Stimulated activated naive CD8-positive, alpha-beta T cell treated with anti-CD3 and anti-CD28 coated beads, Interleukin-15, amount 100 ng/mL, for 72 hours (primary cell): ENCODE measurements around the gene POLQ.

Source experiments
- ATAC-seq: fragments of 150-1000 bp; cut with Tn5 transposase; 2 replicates; pipeline ENCODE4 v1.10.0; 2021; ENCODE audit warnings: mild to moderate bottlenecking, moderate library complexity
- DNase-seq, 2 donors: peaks; one replicate each; pipeline ENCODE4 v3.0.0; 2021 to 2022
- H3K27ac Mint-ChIP-seq, 2 donors: one replicate each; pipeline ENCODE4 v1.8.0; 2022; ENCODE audit warnings: mild to moderate bottlenecking in 2 of 2, mixed read lengths in 2 of 2, moderate library complexity in 2 of 2
- H3K27me3 Mint-ChIP-seq: one replicate; pipeline ENCODE4 v1.8.0; 2022; ENCODE audit warnings: mixed read lengths
- H3K4me1 Mint-ChIP-seq: one replicate; pipeline ENCODE4 v1.8.0; 2022; ENCODE audit warnings: mild to moderate bottlenecking, mixed read lengths
- H3K4me3 Mint-ChIP-seq, 2 donors: one replicate each; pipeline ENCODE4 v1.8.0; 2022; ENCODE audit warnings: mild to moderate bottlenecking in 2 of 2, mixed read lengths in 2 of 2, moderate library complexity in 1 of 2
- H3K9me3 Mint-ChIP-seq, 2 donors: one replicate each; pipeline ENCODE4 v1.8.0; 2022; ENCODE audit warnings: mixed read lengths in 2 of 2

Gene POLQ

GRCh38 chr3:121531269-121531668 is 14.5 kb downstream of the POLQ start:
- no peak overlapping the region for H3K27ac Mint-ChIP-seq
- no peaks in the 10 kb centered on the region for H3K27me3 Mint-ChIP-seq
- H3K9me3 Mint-ChIP-seq: no peaks in the 10 kb centered on the region
- H3K4me3 Mint-ChIP-seq: no peak overlapping the region
- DNase-seq (no peak), ATAC-seq (no peak)
- H3K4me1 Mint-ChIP-seq: no peaks in the 10 kb centered on the region

GRCh38 chr3:121529308-121529707 is 16.5 kb downstream of the POLQ start:
- Mint-ChIP-seq H3K9me3 (no peaks in the 10 kb centered on the region), H3K4me3 (no peak overlapping the region), H3K27ac (peak overlapping the region in 1 of 2 donors; percentile 44), H3K4me1 (no peaks in the 10 kb centered on the region), H3K27me3 (no peaks in the 10 kb centered on the region)
- DNase-seq (no peak), ATAC-seq (no peak)

- Mint-ChIP-seq H3K9me3 (peaks cover 7 to 10% of the 10 kb centered on the region in 2 donors), H3K27ac (no peak overlapping the region), H3K27me3 (no peaks in the 10 kb centered on the region), H3K4me3 (no peak overlapping the region), H3K4me1 (no peaks in the 10 kb centered on the region)
- ATAC-seq (no peak), DNase-seq (no peak)
Measured at GRCh38 chr3:121520510-121520909, 25.3 kb downstream of the POLQ start.

- H3K9me3 Mint-ChIP-seq: peaks cover 8 to 10% of the 10 kb centered on the region in 2 donors
- no peak for DNase-seq
- no peak for ATAC-seq
- H3K27ac Mint-ChIP-seq: no peak overlapping the region
- no peaks in the 10 kb centered on the region for H3K4me1 Mint-ChIP-seq
- H3K27me3 Mint-ChIP-seq: no peaks in the 10 kb centered on the region
- no peak overlapping the region for H3K4me3 Mint-ChIP-seq
Measured at GRCh38 chr3:121517953-121518655, 27.7 kb downstream of the POLQ start.

GRCh38 chr3:121515862-121516261 is 29.9 kb downstream of the POLQ start:
- Mint-ChIP-seq H3K27me3 (no peaks in the 10 kb centered on the region), H3K9me3 (peaks cover 8 to 10% of the 10 kb centered on the region in 2 donors), H3K27ac (no peak overlapping the region), H3K4me3 (no peak overlapping the region), H3K4me1 (no peaks in the 10 kb centered on the region)
- ATAC-seq (no peak), DNase-seq (no peak)

- DNase-seq (no peak), ATAC-seq (no peak)
- H3K4me1 Mint-ChIP-seq: no peaks in the 10 kb centered on the region
- no peaks in the 10 kb centered on the region for H3K27me3 Mint-ChIP-seq
- H3K9me3 Mint-ChIP-seq: peaks cover 8 to 10% of the 10 kb centered on the region in 2 donors
- H3K4me3 Mint-ChIP-seq: no peak overlapping the region
- no peak overlapping the region for H3K27ac Mint-ChIP-seq
Measured at GRCh38 chr3:121515313-121515712, 30.5 kb downstream of the POLQ start.

GRCh38 chr3:121514496-121514895 is 31.3 kb downstream of the POLQ start:
- DNase-seq: no peak
- H3K9me3 Mint-ChIP-seq: peaks cover 8 to 10% of the 10 kb centered on the region in 2 donors
- no peaks in the 10 kb centered on the region for H3K27me3 Mint-ChIP-seq
- no peaks in the 10 kb centered on the region for H3K4me1 Mint-ChIP-seq
- H3K4me3 Mint-ChIP-seq: no peak overlapping the region
- H3K27ac Mint-ChIP-seq: no peak overlapping the region
- no peak for ATAC-seq

GRCh38 chr3:121508389-121508788 is 37.4 kb downstream of the POLQ start:
- Mint-ChIP-seq H3K4me1 (no peaks in the 10 kb centered on the region), H3K27me3 (no peaks in the 10 kb centered on the region), H3K4me3 (no peak overlapping the region), H3K9me3 (no peaks in the 10 kb centered on the region), H3K27ac (no peak overlapping the region)
- ATAC-seq (no peak), DNase-seq (no peak)

- no peak overlapping the region for H3K27ac Mint-ChIP-seq
Measured at GRCh38 chr3:121505256-121505655, 40.5 kb downstream of the POLQ start.

GRCh38 chr3:121504618-121505017 is 41.2 kb downstream of the POLQ start:
- ATAC-seq (no peak), DNase-seq (no peak)
- Mint-ChIP-seq H3K27me3 (no peaks in the 10 kb centered on the region), H3K9me3 (no peaks in the 10 kb centered on the region), H3K4me1 (no peaks in the 10 kb centered on the region), H3K4me3 (no peak overlapping the region), H3K27ac (no peak overlapping the region)

More at GRCh38 chr3:121505256-121505655, 40.5 kb downstream of the POLQ start:
- Mint-ChIP-seq H3K4me1 (no peaks in the 10 kb centered on the region), H3K27me3 (no peaks in the 10 kb centered on the region), H3K4me3 (no peak overlapping the region), H3K9me3 (no peaks in the 10 kb centered on the region)
- DNase-seq (no peak), ATAC-seq (no peak)

GRCh38 chr3:121496786-121497185 is 49.0 kb downstream of the POLQ start:
- Mint-ChIP-seq H3K27me3 (no peaks in the 10 kb centered on the region), H3K9me3 (no peaks in the 10 kb centered on the region), H3K4me1 (no peaks in the 10 kb centered on the region), H3K27ac (peak overlapping the region in 1 of 2 donors; percentile 34), H3K4me3 (no peak overlapping the region)
- DNase-seq (no peak), ATAC-seq (no peak)

- H3K27me3 Mint-ChIP-seq: no peaks in the 10 kb centered on the region
- no peak overlapping the region for H3K27ac Mint-ChIP-seq
- ATAC-seq (no peak), DNase-seq (no peak)
- no peaks in the 10 kb centered on the region for H3K9me3 Mint-ChIP-seq
- no peaks in the 10 kb centered on the region for H3K4me1 Mint-ChIP-seq
- no peak overlapping the region for H3K4me3 Mint-ChIP-seq
Measured at GRCh38 chr3:121493431-121493830, 52.4 kb downstream of the POLQ start.

GRCh38 chr3:121491683-121492320 is 54.0 kb downstream of the POLQ start:
- ATAC-seq: no peak
- Mint-ChIP-seq H3K4me1 (no peaks in the 10 kb centered on the region), H3K9me3 (no peaks in the 10 kb centered on the region), H3K27me3 (no peaks in the 10 kb centered on the region), H3K27ac (no peak overlapping the region), H3K4me3 (no peak overlapping the region)
- DNase-seq: no peak

GRCh38 chr3:121490161-121490560 is 55.6 kb downstream of the POLQ start:
- no peak for DNase-seq
- Mint-ChIP-seq H3K27ac (peak overlapping the region in 1 of 2 donors; percentile 7), H3K4me3 (no peak overlapping the region), H3K4me1 (no peaks in the 10 kb centered on the region), H3K27me3 (no peaks in the 10 kb centered on the region), H3K9me3 (no peaks in the 10 kb centered on the region)
- ATAC-seq: no peak

GRCh38 chr3:121488628-121489027 is 57.2 kb downstream of the POLQ start:
- Mint-ChIP-seq H3K27ac (no peak overlapping the region), H3K9me3 (no peaks in the 10 kb centered on the region), H3K4me3 (no peak overlapping the region), H3K4me1 (no peaks in the 10 kb centered on the region), H3K27me3 (no peaks in the 10 kb centered on the region)
- ATAC-seq (no peak), DNase-seq (no peak)

GRCh38 chr3:121483290-121483689 is 62.5 kb downstream of the POLQ start:
- H3K4me3 Mint-ChIP-seq: no peak overlapping the region
- no peaks in the 10 kb centered on the region for H3K4me1 Mint-ChIP-seq
- ATAC-seq (no peak), DNase-seq (no peak)
- no peaks in the 10 kb centered on the region for H3K27me3 Mint-ChIP-seq
- no peaks in the 10 kb centered on the region for H3K9me3 Mint-ChIP-seq
- no peak overlapping the region for H3K27ac Mint-ChIP-seq

GRCh38 chr3:121482660-121483059 is 63.1 kb downstream of the POLQ start:
- peak overlapping the region in 1 of 2 donors; percentile 43 for H3K27ac Mint-ChIP-seq
- H3K9me3 Mint-ChIP-seq: no peaks in the 10 kb centered on the region
- no peaks in the 10 kb centered on the region for H3K27me3 Mint-ChIP-seq
- H3K4me1 Mint-ChIP-seq: no peaks in the 10 kb centered on the region
- ATAC-seq: no peak
- DNase-seq: no peak
- no peak overlapping the region for H3K4me3 Mint-ChIP-seq
